Measurements from ENCODE around the gene DLEC1.

DNA sequence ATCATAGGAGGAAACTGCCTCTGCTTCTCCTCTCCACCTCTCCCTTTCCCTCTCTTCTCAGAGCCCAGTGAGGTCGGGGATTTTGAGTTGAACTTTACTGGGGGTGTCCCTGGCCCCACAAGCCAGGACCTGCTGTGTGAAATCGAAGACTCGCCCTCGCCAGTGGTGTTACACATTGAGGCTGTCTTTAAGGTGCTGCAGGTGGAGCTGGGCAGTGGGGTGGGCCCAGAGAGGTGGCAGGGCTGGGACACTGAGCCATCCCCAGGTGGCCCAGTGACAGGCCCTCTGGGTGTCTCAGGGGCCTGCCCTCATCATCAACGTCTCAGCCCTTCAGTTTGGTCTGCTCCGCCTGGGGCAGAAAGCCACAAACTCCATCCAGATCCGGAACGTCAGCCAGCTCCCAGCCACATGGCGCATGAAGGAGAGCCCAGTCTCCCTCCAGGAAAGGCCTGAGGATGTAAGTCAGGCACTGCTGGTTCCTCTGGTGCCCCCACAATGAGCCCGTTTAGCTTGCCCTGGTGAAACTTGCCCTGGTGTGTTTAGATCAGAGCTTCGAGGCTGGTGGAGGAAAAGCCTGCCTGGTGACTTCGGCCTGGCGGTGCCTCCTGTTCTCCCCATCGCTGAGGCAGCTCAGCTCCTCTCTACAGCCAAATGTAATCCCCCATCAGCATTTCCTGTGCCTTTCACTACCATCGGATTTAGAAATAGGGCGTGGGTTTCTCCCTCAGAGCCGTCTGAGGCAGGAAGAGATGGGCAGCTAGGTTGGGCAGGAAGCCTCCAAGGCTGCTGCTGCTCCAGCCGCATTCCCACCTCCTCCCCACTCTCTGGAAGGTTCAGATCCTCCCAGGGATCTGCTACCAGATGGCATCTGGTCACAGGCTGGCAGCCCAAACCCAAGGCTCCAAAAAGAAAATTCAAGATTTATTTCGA is 58.7 kb downstream of the DLEC1 start:
- TF ChIP-seq, protein P1, sequence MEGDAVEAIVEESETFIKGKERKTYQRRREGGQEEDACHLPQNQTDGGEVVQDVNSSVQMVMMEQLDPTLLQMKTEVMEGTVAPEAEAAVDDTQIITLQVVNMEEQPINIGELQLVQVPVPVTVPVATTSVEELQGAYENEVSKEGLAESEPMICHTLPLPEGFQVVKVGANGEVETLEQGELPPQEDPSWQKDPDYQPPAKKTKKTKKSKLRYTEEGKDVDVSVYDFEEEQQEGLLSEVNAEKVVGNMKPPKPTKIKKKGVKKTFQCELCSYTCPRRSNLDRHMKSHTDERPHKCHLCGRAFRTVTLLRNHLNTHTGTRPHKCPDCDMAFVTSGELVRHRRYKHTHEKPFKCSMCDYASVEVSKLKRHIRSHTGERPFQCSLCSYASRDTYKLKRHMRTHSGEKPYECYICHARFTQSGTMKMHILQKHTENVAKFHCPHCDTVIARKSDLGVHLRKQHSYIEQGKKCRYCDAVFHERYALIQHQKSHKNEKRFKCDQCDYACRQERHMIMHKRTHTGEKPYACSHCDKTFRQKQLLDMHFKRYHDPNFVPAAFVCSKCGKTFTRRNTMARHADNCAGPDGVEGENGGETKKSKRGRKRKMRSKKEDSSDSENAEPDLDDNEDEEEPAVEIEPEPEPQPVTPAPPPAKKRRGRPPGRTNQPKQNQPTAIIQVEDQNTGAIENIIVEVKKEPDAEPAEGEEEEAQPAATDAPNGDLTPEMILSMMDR (IDR thresholded peaks at IDR 0.05): no peak
- TF ChIP-seq POLR2A (IDR thresholded peaks at IDR 0.05): no peak

Measured in lower leg skin (tissue), 3 donors.